Choroid plexus epithelial cell (primary cell): ENCODE results near the gene PBX4.

Experiments
- DNase-seq: peaks from one replicate; pipeline ENCODE4 v3.0.0-alpha.2; 2010; ENCODE audit warnings: low read depth
- H3K4me3 ChIP-seq: 2 replicates; pipeline ENCODE4 v1.5.1; 2011; ENCODE audit warnings: low read depth, mild to moderate bottlenecking, control low read depth, low read length, moderate library complexity
- TF ChIP-seq, protein P1 (sequence below): conservative IDR thresholded peaks from 2 replicates; pipeline ENCODE4 v1.5.1; 2011; ENCODE audit warnings: low read depth, mild to moderate bottlenecking, control low read depth, inconsistent platforms, low read length, moderate library complexity

The PBX4 gene

DNA sequence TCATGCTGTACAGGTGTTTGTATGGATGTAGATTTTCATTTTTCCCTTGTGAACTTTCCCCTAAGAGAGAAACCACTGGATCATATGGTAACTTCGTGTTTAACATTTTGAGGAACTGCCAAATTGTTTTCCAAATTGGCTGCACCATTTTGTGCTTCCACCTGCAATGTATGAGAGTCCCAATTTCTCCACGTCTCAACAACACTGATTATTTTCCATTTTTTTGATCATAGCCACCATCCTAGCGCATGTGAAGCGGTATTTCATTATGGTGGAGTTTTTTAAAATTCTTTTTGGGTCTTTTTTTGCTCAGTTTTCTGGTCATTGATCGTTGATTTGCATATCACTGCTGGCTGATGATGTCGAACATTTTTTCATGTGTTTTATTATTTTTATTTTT, 97.5 kb downstream of the PBX4 start:
- no peak overlapping the region for H3K4me3 ChIP-seq
- TF ChIP-seq, protein P1, sequence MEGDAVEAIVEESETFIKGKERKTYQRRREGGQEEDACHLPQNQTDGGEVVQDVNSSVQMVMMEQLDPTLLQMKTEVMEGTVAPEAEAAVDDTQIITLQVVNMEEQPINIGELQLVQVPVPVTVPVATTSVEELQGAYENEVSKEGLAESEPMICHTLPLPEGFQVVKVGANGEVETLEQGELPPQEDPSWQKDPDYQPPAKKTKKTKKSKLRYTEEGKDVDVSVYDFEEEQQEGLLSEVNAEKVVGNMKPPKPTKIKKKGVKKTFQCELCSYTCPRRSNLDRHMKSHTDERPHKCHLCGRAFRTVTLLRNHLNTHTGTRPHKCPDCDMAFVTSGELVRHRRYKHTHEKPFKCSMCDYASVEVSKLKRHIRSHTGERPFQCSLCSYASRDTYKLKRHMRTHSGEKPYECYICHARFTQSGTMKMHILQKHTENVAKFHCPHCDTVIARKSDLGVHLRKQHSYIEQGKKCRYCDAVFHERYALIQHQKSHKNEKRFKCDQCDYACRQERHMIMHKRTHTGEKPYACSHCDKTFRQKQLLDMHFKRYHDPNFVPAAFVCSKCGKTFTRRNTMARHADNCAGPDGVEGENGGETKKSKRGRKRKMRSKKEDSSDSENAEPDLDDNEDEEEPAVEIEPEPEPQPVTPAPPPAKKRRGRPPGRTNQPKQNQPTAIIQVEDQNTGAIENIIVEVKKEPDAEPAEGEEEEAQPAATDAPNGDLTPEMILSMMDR: no peak
- DNase-seq: no peak

DNA sequence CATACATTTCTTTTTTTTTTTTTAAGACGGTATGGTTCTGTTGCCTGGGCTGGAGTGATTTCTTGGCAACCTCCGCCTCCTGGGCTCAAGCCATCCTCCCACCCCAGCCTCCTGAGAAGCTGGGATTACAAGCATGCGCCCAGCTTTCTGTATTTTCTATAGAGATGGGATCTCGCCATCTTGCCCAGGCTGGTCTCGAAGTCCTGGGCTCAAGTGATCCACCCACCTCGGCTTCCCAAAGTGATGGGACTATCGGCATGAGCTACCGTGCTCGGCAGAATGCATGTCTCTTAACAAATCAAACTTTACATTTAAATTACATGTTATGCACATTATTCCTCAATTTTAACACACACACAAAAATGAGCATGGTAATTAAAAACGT, 101.3 kb downstream of the PBX4 start:
- TF ChIP-seq, protein P1: no peak
- no peak for DNase-seq
- peak overlapping the region; percentile 64 for H3K4me3 ChIP-seq

GRCh38 chr19:19515642-19516519, 102.6 kb downstream of the PBX4 start, which contains the start of gene NDUFA13:
Gene NDUFA13 (plus strand): TSS chr19:19516225. CDS start chr19:19516239, 14 bp downstream.
- TF ChIP-seq, protein P1: peak; percentile 39
- DNase-seq: peak; percentile 94
- peak within 1 kb of the TSS; percentile 64 for H3K4me3 ChIP-seq

DNA sequence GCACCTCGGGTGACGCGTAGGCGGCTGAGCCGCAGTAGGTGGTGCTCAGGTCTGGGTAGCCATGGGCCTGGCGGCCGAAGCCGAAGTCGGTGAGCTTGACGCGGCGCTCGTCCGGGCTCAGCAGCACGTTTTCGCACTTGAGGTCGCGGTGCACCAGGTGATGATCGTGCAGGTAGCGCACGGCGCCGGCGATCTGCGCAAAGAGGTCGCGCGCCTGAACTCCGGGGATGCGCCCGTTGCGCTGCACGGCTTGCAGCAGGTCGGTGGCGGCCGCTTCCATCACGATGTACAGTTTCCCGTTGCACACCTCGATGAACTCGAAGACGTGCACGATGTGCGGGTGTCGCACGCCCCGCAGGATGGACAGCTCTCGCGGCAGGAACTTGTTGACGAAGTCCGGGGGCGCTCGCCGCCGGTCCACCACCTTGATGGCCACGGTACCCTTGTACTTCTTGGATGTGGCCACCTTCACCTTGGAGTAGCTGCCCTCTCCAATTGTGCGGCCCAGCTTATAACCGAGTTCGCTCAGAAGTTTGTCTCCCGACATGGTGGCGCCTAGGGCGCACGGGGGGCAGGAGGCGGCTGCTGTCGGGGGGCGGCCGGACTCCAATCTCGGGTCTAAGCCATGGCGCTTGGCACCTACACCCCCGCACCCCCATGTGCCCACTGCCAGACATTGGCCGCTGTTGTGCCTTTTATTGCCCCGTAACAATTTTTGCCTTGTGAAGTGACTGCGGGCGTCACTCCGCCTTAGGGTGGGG, 103.4 kb downstream of the PBX4 start, which contains the start of gene TSSK6:
TSS of gene TSSK6 (minus strand) at position 668 of the 761 bp plus-strand sequence. CDS start at position 547, 121 bp downstream.
- DNase-seq: no peak
- H3K4me3 ChIP-seq: peak within 1 kb of the TSS; percentile 64
- TF ChIP-seq, protein P1: no peak

DNA sequence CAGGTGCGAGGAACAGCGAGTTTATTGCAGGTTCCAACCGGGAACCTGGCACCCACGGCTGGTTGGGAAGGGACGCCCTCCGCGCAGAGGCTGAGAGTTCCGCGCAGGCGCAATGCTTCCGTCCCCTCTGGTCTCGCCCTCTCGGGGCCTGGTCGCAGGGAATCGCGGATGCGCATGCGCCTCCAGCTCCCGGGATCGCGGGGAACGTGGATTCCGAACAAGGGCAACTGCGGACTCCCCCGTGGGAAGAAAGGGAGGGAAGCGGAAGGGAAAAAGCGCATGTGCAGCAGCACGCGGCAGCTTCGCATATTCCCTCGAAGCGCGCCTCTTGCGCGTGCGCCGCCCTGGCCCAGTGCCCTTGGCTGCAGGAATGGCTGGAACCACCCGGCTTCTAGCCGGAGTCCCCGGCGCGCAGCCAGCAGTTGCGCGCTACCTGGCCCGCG, 104.3 kb downstream of the PBX4 start:
- TF ChIP-seq, protein P1: no peak
- peak overlapping the region; percentile 42 for H3K4me3 ChIP-seq
- DNase-seq: peak; percentile 75

GRCh38 chr19:19513682-19514081, 104.8 kb downstream of the PBX4 start:
- no peak overlapping the region for H3K4me3 ChIP-seq
- TF ChIP-seq, protein P1: no peak
- no peak for DNase-seq
